Chondrocyte (in vitro differentiated cells): Measurements from ENCODE around the gene ATP6V0A4. TPM values are rescaled to one million over a fixed set of nuclear protein-coding genes. Genes with fewer than 3 reads are reported as not detected.

ENCODE experiments used
- DNase-seq: peaks from one replicate; pipeline ENCODE4 v3.0.0; 2021; ENCODE audit warnings: mixed read lengths, low spot score
- H3K27ac Mint-ChIP-seq: one replicate; pipeline ENCODE4 v1.8.0; 2021; ENCODE audit warnings: mild to moderate bottlenecking, moderate library complexity, mixed read lengths; ENCODE audit not compliant: unreplicated experiment
- H3K27me3 Mint-ChIP-seq: 2 replicates; pipeline ENCODE4 v1.8.0; 2021; ENCODE audit warnings: low read depth, mixed read lengths
- H3K36me3 Mint-ChIP-seq: 2 replicates; pipeline ENCODE4 v1.8.0; 2021; ENCODE audit warnings: low read depth, mixed read lengths
- H3K4me1 Mint-ChIP-seq: 2 replicates; pipeline ENCODE4 v1.8.0; 2021; ENCODE audit warnings: low read depth, mild to moderate bottlenecking, mixed read lengths
- H3K4me3 Mint-ChIP-seq: one replicate; pipeline ENCODE4 v1.8.0; 2021; ENCODE audit warnings: mild to moderate bottlenecking, moderate library complexity, mixed read lengths; ENCODE audit not compliant: unreplicated experiment
- H3K9me3 Mint-ChIP-seq: 2 replicates; pipeline ENCODE4 v1.8.0; 2021; ENCODE audit warnings: low read depth, mixed read lengths
- CTCF ChIP-seq: fragments of 200-600 bp; sonication (generic); IDR thresholded peaks from 2 replicates; pipeline ENCODE4 v1.5.0; 2021; ENCODE audit warnings: antibody characterized with exemption, mild to moderate bottlenecking, moderate library complexity
- total RNA-seq: library from RNA; stranded (reverse); gene quantifications from 3 replicates; pipeline ENCODE4 v1.2.1, GENCODE V29; 2021

ATP6V0A4 gene
- total RNA-seq, 1 donor from 2014 or later: 0.35 TPM

GRCh38 chr7:138773817-138774216 lies 24.2 kb downstream of the ATP6V0A4 start:
- DNase-seq: no peak
- Mint-ChIP-seq H3K4me3 (no peak overlapping the region), H3K4me1 (no peaks in the 10 kb centered on the region), H3K36me3 (no peaks in the 10 kb centered on the region), H3K9me3 (no peaks in the 10 kb centered on the region), H3K27me3 (peaks cover 8% of the 10 kb centered on the region), H3K27ac (no peak overlapping the region)
- TF ChIP-seq CTCF: no peak

GRCh38 chr7:138773176-138773575 lies 24.8 kb downstream of the ATP6V0A4 start:
- no peak overlapping the region for H3K27ac Mint-ChIP-seq
- no peaks in the 10 kb centered on the region for H3K36me3 Mint-ChIP-seq
- H3K27me3 Mint-ChIP-seq: peaks cover 8% of the 10 kb centered on the region
- no peak for TF ChIP-seq CTCF
- no peaks in the 10 kb centered on the region for H3K4me1 Mint-ChIP-seq
- H3K4me3 Mint-ChIP-seq: no peak overlapping the region
- no peak for DNase-seq
- no peaks in the 10 kb centered on the region for H3K9me3 Mint-ChIP-seq

GRCh38 chr7:138770904-138771303 lies 27.1 kb downstream of the ATP6V0A4 start:
- DNase-seq: no peak
- Mint-ChIP-seq H3K9me3 (no peaks in the 10 kb centered on the region), H3K27ac (no peak overlapping the region), H3K4me3 (no peak overlapping the region), H3K27me3 (peaks cover 8% of the 10 kb centered on the region), H3K36me3 (no peaks in the 10 kb centered on the region), H3K4me1 (no peaks in the 10 kb centered on the region)
- TF ChIP-seq CTCF: no peak

GRCh38 chr7:138768241-138768640 lies 29.8 kb downstream of the ATP6V0A4 start:
- Mint-ChIP-seq H3K27me3 (peaks cover 5% of the 10 kb centered on the region), H3K36me3 (no peaks in the 10 kb centered on the region), H3K4me1 (no peaks in the 10 kb centered on the region), H3K27ac (no peak overlapping the region), H3K9me3 (no peaks in the 10 kb centered on the region), H3K4me3 (no peak overlapping the region)
- DNase-seq: no peak
- TF ChIP-seq CTCF: no peak

- no peaks in the 10 kb centered on the region for H3K27me3 Mint-ChIP-seq
- DNase-seq: no peak
- H3K4me1 Mint-ChIP-seq: peaks cover 16% of the 10 kb centered on the region
- no peak overlapping the region for H3K4me3 Mint-ChIP-seq
- no peak overlapping the region for H3K27ac Mint-ChIP-seq
- H3K9me3 Mint-ChIP-seq: no peaks in the 10 kb centered on the region
- no peaks in the 10 kb centered on the region for H3K36me3 Mint-ChIP-seq
- TF ChIP-seq CTCF: no peak
Measured at GRCh38 chr7:138756591-138757242, 41.3 kb downstream of the ATP6V0A4 start.
